H1 (cell line): ENCODE results near the gene SBF2. TPM values are rescaled to one million over a fixed set of nuclear protein-coding genes. Genes with fewer than 3 reads are reported as not detected.

ENCODE experiments used
- POLR2AphosphoS5 ChIP-seq: IDR thresholded peaks from 2 replicates; pipeline ENCODE4 v1.6.1; 2011; ENCODE audit warnings: low read depth, low read length
- RXRA ChIP-seq: IDR thresholded peaks from 2 replicates; pipeline ENCODE4 v1.6.1; 2011; ENCODE audit warnings: low read depth, mild to moderate bottlenecking, low read length, moderate library complexity; ENCODE audit not compliant: insufficient read depth
- polyA plus RNA-seq, 7 experiments: library from polyadenylated mRNA; depleted of rRNA in 3 of 7; stranded (reverse) in 5 of 7; unstranded in 2 of 7; fragments of >200 nt in 5 of 7; fragments of 200-250 nt in 2 of 7; gene quantifications; 1 replicate in 5 of 7; 2 replicates in 1 of 7; 4 replicates in 1 of 7; pipeline versions ENCODE4 v1.2.1 to v1.2.3, GENCODE V29; 2011 to 2013; ENCODE audit warnings: missing spikeins in 2 of 7, mixed read lengths in 2 of 7
- total RNA-seq: library from RNA; stranded (reverse); fragmentation: NEBNext Ultra II Directional; extraction: Animal tissue kit (Norgen Biotek cat#: 25700); gene quantifications from 2 replicates; pipeline ENCODE4 v1.2.1, GENCODE V29; 2021

SBF2 gene
- total and polyA plus RNA-seq, 2 of the 8 experiments (the other 6 are each of a cell fraction or from before 2014, with no cell fraction given), result 36.7 to 50.5 TPM

DNA sequence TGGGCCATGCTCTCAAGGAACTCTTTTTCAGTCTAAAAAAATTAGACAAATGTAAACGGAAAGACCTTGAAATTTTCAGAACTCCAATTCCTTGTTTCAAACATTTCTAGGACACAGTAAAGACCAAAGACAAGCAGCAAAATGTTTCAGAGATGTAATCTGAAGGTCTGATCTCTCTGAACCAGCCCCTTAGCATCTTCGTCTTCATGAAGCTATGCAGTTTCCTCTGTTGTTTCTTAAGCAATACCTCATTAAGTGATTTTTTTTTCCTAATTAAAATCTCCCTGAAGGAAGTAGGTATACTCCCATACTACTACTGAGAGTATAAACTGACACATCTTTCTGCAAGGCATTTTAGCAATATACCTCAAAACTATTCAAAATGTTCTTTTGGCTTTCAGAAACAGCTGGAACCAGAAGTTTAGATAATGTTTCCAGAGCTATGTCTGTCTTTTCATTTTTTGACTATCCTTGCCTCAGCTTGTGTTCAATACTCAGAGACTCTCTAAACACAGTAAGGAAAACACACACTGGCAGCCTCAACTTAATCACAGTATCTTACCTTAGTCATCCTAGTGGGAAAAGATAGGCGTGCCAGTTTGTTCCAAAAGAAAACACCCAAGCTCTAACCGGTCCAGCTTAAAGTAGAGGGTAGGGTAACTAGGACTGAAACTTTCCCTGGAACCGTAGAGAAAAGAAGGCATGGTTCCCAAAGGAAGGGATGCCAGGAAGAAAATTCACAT is 25.1 kb downstream of the SBF2 start (continued):
- no peak for TF ChIP-seq POLR2AphosphoS5
- no peak for TF ChIP-seq RXRA
